ENCODE results near the gene TRIM2. TPM values are rescaled to one million over a fixed set of nuclear protein-coding genes. Genes with fewer than 3 reads are reported as not detected.
A peak's percentile ranks its signal among the peaks of the same experiment; 100 is the strongest.

Gene TRIM2
- total RNA-seq, 1 experiment from 2014 or later: 93.2 TPM

- DNase-seq (ENCODE audit: low spot score): no peak
- no TSS peak for BruUV-seq (replicated peaks)
- intact Hi-C loops (cut with micrococcal nuclease; ENCODE audit: unreplicated experiment): loop anchor here (2.0 to 5.0 kb wide), 2 partner anchors 33 to 94 kb away; no protein-coding TSS in a partner anchor
- Histone ChIP-seq H3K4me3 (ENCODE audit: low read depth, low read length, poor library complexity, severe bottlenecking) (peak overlapping the region; percentile 66), H3K27me3 (replicated peaks; ENCODE audit: insufficient read depth, low read depth, low read length, poor library complexity) (no peaks in the 10 kb centered on the region), H3K36me3 (ENCODE audit: insufficient read depth, low read length, poor library complexity, severe bottlenecking) (peaks cover 12% of the 10 kb centered on the region), H3K9me3 (ENCODE audit: low read depth, low read length, poor library complexity, severe bottlenecking) (peaks cover 6% of the 10 kb centered on the region), H3K27ac (ENCODE audit: low read depth, low read length, poor library complexity, severe bottlenecking) (peak overlapping the region; percentile 92), H3K4me1 (ENCODE audit: insufficient read depth, low read length, poor library complexity, severe bottlenecking) (peaks cover 38% of the 10 kb centered on the region)
- ChIA-PET CTCF (interaction anchor here (0.7 kb wide), 1 partner anchor 27 kb away, joined by 3 read pairs; no protein-coding TSS in a partner anchor), POLR2A (ENCODE audit: low non-redundant PET) (interaction anchor here (0.8 kb wide), 1 partner anchor 34 kb away, joined by 3 read pairs; no protein-coding TSS in a partner anchor)
- TF ChIP-seq EZH2 (IDR thresholded peaks at IDR 0.05; ENCODE audit: borderline replicate concordance, low read depth, low read length, poor library complexity, severe bottlenecking) (no peak), CTCF (conservative IDR thresholded peaks at IDR 0.05; ENCODE audit: low read depth, low read length) (no peak)
Observed at GRCh38 chr4:153223427-153223801, 19.2 kb downstream of the TRIM2 start.

- peaks cover 12% of the 10 kb centered on the region for H3K36me3 ChIP-seq (ENCODE audit: insufficient read depth, low read length, poor library complexity, severe bottlenecking)
- DNase-seq (ENCODE audit: low spot score): no peak
- H3K4me1 ChIP-seq (ENCODE audit: insufficient read depth, low read length, poor library complexity, severe bottlenecking): peaks cover 43% of the 10 kb centered on the region
- no peaks in the 10 kb centered on the region for H3K27me3 ChIP-seq (replicated peaks; ENCODE audit: insufficient read depth, low read depth, low read length, poor library complexity)
- intact Hi-C loops (cut with micrococcal nuclease; ENCODE audit: unreplicated experiment): loop anchor here (2.0 to 5.0 kb wide), 2 partner anchors 33 to 93 kb away; no protein-coding TSS in a partner anchor
- ChIA-PET POLR2A (ENCODE audit: low non-redundant PET) (interaction anchor here (0.8 kb wide), 1 partner anchor 33 kb away, joined by 3 read pairs; no protein-coding TSS in a partner anchor), CTCF (interaction anchor here (0.7 kb wide), 1 partner anchor 26 kb away, joined by 3 read pairs; no protein-coding TSS in a partner anchor)
- TF ChIP-seq CTCF (conservative IDR thresholded peaks at IDR 0.05; ENCODE audit: low read depth, low read length): no peak
- no peak for TF ChIP-seq EZH2 (IDR thresholded peaks at IDR 0.05; ENCODE audit: borderline replicate concordance, low read depth, low read length, poor library complexity, severe bottlenecking)
- peak overlapping the region; percentile 66 for H3K4me3 ChIP-seq (ENCODE audit: low read depth, low read length, poor library complexity, severe bottlenecking)
- BruUV-seq (replicated peaks): no TSS peak
- H3K27ac ChIP-seq (ENCODE audit: low read depth, low read length, poor library complexity, severe bottlenecking): peak overlapping the region; percentile 92
- peaks cover 6% of the 10 kb centered on the region for H3K9me3 ChIP-seq (ENCODE audit: low read depth, low read length, poor library complexity, severe bottlenecking)
Observed at GRCh38 chr4:153223930-153224329, 19.7 kb downstream of the TRIM2 start.

GRCh38 chr4:153224474-153224873 lies 20.2 kb downstream of the TRIM2 start:
- H3K4me1 ChIP-seq (ENCODE audit: insufficient read depth, low read length, poor library complexity, severe bottlenecking): peaks cover 48% of the 10 kb centered on the region
- H3K4me3 ChIP-seq (ENCODE audit: low read depth, low read length, poor library complexity, severe bottlenecking): no peak overlapping the region
- no peak for DNase-seq (ENCODE audit: low spot score)
- H3K27ac ChIP-seq (ENCODE audit: low read depth, low read length, poor library complexity, severe bottlenecking): no peak overlapping the region
- no TSS peak for BruUV-seq (replicated peaks)
- intact Hi-C loops (cut with micrococcal nuclease; ENCODE audit: unreplicated experiment): loop anchor here (5.0 kb wide), 1 partner anchor 93 kb away; no protein-coding TSS in a partner anchor
- ChIA-PET CTCF (no interaction called here), POLR2A (ENCODE audit: low non-redundant PET) (no interaction called here)
- H3K9me3 ChIP-seq (ENCODE audit: low read depth, low read length, poor library complexity, severe bottlenecking): peaks cover 6% of the 10 kb centered on the region
- TF ChIP-seq EZH2 (IDR thresholded peaks at IDR 0.05; ENCODE audit: borderline replicate concordance, low read depth, low read length, poor library complexity, severe bottlenecking) (no peak), CTCF (conservative IDR thresholded peaks at IDR 0.05; ENCODE audit: low read depth, low read length) (no peak)
- H3K36me3 ChIP-seq (ENCODE audit: insufficient read depth, low read length, poor library complexity, severe bottlenecking): peaks cover 12% of the 10 kb centered on the region
- H3K27me3 ChIP-seq (replicated peaks; ENCODE audit: insufficient read depth, low read depth, low read length, poor library complexity): no peaks in the 10 kb centered on the region

All from A673 (cell line).